Head of caudate nucleus (tissue), 42 donors: Measurements from ENCODE around the gene FIZ1.
A peak's percentile ranks its signal among the peaks of the same experiment; 100 is the strongest.

Source experiments
- DNase-seq, 42 donors: peaks; one replicate each; pipeline versions ENCODE4 v3.0.0 to v3.0.0-alpha.2; 2020 to 2021; ENCODE audit warnings: mixed read lengths in 7 of 42
- intact Hi-C: fragments of 100-400 bp; cut with DNase I; formaldehyde crosslinking; loops from one replicate; pipeline ENCODE4 v1.15.0; 2022

FIZ1 gene

DNA sequence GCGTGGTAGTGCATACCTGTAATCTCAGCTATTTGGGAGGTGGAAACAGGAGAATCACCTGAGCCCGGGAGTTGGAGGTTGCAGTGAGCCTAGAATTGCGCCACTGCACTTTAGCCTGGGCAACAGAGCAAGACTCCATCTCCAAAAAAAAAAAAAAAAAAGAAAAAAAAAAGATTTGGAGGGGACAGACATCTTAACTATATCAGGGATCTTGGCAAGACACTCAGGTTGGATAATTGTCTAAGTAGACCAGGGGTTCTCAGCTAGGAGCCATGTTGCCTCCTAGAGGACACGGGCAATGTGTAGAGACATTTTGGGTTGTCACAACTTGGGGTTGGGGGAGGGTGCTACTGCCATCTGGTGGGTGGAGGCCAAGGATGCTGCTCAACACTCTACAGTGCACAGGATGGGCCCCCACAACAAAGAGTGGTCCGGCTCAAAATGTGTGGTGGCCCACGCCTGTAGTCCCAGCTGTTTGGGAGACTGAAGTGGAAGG lies 39.6 kb upstream of the FIZ1 start:
- intact Hi-C loops, result no loop called here
- peak in 8 of 42 donors; percentile 29 to 64 (median 38) for DNase-seq

DNA sequence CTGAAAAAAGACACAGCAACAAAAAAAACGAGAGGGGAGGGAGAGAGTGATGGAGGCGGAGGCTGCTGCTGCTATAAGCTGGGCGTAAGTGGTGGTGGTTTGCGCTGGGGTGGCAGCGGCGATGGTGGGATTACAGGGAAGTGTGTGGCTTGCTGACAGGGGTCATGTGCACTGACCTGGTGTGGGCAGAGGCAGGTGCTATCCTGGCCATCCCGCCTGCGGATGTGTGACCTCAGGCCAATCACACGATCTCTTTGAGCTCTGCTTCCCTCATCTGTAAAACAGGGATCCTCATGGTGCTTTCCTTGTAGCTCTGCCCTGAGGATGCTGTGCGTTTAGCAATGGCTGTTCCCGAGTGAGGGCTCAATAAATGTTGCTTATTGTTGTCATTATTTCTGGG lies 38.2 kb upstream of the FIZ1 start:
- intact Hi-C loops, result no loop called here
- DNase-seq, result no peak

DNA sequence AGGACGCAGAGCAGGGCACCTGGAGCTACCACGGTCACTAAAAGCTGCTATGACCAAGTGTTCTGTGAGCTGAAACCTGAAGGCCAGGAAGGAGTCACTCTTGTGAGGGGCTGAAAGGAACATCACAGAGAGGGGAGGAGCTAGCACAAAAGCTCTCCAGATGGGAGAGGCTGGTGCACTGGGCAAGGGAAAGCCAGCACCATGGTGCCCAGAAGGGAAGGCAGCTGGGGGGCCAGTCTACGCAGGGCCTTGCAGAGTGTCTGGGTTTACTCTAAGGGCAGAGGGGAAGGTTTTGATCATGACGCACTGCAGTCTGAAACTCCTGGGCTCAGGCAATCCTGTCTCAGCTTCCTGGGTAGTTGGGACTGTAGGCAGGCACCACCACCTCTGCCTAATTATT lies 37.4 kb upstream of the FIZ1 start:
- intact Hi-C loops, result no loop called here
- no peak for DNase-seq

DNA sequence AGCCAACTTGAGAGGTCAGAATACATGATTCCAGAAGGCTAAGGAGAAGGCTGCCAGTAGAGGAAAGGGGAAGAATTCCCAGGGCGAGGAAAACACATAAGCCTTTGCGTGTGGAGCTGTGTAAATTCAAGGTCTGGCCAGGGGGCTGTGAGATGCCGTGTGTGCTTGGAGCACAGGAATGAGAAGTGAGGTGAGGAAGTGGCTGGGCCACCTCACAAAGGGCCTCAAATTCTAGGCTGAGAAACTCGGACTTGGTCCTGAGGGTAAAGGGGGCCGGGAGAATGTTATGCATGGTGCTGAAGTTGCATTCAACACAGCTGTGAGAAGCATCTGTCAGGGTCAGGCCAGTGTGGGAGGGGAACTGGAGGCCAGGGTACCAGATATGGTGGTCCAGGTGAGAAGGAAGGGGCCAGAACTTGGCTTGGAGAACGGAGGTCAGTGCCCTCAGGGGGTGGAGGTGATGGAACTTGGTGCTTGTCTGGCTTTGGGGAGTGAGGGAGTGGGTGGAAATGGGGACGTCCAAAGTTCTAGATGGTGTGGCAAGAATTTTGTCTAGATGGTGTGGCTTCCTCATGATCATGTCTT lies 36.6 kb upstream of the FIZ1 start:
- intact Hi-C loops, result no loop called here
- DNase-seq, result no peak

DNA sequence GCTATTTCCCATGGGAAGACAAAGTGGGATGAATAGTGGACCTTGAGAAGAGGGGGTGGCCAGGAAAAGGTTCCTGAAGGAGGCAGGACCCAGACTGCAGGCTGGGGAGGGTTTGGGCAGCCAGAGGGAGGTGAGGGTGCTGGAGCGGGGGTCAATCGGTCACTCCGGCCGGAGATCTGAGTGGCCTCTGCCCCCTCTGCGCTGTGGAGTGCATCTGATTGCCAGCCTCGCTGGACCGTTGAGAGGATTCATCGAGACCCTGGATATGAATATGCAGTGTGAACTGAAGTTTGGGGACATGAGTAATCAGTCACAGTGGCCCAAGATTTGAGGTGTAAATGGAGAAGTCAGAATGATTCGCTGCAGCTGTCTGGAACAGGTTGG lies 36.0 kb upstream of the FIZ1 start:
- no peak for DNase-seq
- intact Hi-C loops, result no loop called here

DNA sequence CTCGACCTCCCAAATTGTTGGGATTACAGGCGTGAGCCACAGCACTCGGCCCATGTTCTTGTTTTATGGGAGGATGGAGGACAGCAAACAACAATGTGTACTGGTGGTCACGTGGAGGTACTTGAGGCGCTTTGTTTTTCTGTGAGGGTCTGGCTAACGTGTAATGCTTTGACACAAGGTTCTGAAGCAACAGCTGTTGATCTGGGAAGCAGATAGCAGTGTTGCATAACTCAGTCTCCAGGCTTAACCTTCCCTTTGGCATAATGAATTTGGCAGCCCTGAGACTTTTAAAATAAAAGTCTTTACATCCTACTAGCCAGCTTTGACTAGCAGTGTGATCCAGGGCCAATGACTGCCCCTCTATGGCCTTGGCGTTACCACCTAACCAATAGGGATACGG lies 34.5 kb upstream of the FIZ1 start:
- DNase-seq, result no peak
- intact Hi-C loops, result no loop called here

DNA sequence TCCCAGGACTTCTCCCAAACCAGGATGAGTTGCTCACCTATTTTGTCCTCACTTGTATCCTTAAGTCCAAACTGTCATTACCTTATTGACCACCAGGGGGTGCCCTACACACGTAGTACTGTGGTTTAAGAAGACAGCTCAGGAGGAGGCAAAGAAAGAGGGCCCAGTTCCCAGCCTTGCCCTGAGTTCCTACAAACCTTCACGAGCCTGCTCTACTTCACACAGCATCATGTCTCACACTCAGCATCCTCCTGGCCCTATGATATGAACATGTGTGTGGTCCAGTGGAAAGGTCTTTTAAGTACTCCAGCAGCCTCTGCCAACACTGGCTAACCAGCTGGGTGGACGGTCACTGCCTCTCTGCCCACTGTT lies 33.1 kb upstream of the FIZ1 start:
- DNase-seq, result peak in 41 of 42 donors; percentile 49 to 98 (median 86)

DNA sequence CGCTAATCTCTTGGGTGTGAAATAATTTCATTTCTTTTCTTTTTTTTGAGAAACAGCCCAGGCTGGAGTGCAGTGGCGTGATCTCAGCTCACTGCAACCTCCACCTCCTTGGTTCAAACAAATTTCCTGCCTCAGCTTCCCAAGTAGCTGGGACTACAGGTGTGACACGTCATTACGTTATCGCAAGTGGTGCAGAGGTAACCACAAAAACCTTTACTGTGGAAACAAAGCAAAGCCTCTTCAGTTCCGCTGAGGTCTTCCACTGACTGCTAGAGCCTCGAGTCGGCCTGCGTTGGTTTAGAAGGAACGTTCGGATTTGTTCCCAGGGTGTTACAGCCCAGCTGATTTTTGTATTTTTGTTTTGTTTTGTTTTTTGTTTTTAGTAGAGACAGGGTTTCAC lies 27.0 kb upstream of the FIZ1 start:
- DNase-seq, result no peak
- intact Hi-C loops, result no loop called here

More for the DNA sequence above, 33.1 kb upstream of the FIZ1 start:
- intact Hi-C loops, result no loop called here

DNA sequence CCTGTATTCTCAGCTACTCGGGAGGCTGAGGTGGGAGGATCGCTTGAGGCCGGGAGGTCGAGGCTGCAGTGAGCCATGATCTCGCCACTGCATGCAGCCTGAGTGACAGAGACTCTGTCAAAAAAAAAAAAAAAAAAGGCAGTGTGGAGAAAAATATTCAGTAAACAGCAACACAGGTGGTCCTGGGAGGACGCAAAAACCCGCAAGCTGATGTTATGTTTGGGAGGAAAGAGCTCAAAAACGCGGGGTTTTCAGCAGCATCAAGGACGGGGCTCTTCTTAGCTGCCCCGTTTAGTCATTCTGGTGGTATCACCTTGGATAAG lies 25.6 kb upstream of the FIZ1 start:
- no peak for DNase-seq
- intact Hi-C loops, result no loop called here

DNA sequence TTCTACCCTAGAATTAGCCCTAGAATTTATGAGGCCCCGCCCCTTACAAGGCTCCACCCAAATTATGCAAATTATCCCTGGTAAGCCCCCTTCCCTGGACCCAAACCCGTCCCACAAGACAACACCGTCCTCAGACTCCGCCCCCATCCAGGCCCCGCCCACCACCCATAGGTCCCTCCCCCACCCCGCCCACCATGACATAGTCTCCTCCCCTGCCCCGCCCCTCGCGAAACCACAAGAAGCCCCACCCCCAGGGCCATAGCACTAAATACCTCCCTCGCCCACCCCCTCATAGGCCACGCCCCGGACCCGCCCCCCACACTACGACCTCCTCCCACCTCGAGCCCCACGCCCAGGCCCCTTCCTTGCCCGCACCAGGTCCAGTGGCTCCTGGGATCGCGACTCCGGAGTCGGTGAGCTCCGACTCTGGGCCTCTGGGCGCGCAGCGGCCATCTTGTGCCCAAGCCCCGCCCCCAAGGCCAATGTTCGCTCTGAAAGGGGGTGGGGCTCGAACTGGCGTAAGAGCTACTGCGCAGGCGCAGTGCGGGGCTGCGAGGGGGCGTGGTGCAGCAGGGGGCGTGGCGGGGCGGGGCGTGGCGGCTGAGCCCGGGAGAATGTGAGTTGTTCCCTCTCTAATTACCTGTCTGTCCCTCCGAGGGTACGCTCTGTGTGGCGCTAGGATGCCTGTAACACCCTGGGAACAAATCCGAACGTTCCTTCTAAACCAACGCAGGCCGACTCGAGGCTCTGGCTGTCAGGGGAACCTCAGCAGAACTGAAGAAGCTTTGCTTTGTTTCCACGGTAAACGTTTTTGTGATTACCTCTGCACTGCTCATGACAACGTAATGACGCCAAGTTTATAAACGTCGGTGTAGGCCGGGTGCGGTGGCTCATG lies 25.0 kb upstream of the FIZ1 start, which contains the start of gene ZNF784:
Gene ZNF784 (minus strand): TSS at position 458 of the 895 bp plus-strand sequence. CDS start 5 bp downstream, at position 453.
- peak; percentile 77 to 96 (median 92) for DNase-seq

DNA sequence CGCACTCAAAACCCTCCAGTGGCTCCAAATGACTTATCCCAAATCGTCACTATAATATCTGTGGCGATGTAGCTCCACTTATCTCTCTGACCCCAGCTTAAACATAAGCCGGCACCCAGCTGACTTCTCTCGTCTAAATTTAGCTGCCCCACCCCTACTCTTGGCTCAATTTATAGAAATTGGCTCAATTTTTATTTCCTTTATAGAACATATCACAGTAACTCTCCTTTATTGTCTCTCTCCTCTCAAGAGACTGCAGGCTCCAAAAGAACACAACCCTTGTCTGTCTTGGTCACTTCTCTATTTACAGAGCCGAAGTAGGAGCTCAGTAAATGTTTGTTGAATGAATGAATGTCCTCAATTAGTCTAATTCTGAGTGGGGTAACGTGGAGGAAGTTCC lies 24.2 kb upstream of the FIZ1 start:
- no peak for DNase-seq
- intact Hi-C loops, result no loop called here

More for the DNA sequence above, 25.0 kb upstream of the FIZ1 start, which contains the start of gene ZNF784:
- intact Hi-C loops, result no loop called here

DNA sequence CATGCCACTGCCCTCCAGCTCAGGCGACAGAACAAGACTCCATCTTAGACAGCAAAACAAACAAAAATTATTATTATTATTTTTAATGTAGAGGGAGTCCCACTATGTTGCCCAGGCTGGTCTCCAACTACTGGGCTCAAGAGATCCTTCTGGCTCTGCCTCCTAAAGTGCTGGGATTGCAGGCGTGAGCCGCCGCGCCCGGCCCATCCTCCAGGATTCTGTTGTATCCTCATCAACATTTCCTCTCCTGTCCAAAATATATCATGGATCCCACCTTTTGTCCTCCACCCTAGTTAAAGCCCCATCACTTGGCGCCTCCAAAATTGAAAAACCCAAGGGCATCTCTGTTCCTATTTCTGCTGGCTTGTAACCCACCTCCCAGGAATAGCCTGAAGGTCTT lies 23.8 kb upstream of the FIZ1 start:
- intact Hi-C loops, result no loop called here
- DNase-seq, result no peak

DNA sequence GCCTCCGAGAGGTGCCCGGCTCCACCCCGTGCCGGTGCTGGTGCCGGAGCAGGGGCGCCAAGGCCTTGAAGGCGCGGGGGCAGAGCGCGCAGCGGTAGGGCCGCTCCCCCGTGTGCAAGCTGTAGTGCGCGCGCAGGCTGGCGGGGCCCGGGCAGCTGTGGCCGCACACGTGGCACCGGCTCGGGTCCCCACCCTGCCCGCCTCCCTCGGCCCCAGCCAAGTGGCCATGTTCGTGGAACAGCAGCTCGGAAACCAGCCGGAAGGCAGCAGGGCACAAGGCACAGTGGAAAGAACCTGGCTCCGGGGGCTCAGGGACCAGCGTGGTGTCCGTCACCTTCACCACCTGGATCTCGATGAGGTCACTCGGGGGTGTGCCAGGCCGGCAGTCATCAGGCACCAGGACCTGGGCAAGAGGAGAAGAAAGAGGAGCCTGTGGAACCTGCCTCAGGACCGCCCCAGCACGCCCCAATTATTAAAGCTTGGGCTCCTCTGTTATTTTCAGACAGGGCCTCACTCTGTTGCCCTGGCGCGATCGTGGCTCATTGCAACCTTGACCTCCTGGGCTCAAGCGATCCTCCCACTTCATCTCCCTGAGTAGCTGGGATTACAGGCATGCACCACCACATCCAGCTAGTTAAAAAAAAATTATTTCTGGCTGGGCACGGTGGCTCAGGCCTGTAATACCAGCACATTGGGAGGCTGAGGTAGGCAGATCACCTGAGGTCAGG lies 23.1 kb upstream of the FIZ1 start:
- no peak for DNase-seq
- intact Hi-C loops, result no loop called here

DNA sequence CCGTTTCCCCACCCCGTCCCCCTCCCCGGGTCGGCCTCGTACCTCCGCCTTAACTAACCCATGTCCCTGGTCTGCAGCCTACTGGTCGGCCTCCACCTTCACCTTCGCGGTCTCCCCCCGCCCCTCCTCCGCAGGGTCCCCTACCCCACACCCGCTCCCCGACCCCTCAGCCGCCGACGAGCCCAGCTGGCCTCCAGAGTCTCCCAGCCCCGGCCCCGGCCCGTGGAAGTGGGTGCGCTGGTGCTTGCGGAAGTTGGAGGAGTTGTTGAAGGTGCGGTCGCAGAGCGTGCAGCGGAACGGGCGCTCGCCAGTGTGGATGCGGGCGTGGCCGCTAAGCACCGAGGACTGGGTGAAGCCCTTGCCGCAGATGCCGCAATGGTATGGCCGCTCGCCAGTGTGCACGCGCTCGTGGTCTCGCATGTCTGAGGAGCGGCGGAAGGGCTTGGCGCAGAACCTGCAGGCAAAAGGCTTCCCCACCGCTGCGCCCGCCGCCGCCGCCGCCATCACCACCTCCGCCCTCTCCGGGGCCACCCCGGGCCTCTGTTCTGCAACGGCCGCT lies 22.4 kb upstream of the FIZ1 start:
- intact Hi-C loops, result no loop called here

DNA sequence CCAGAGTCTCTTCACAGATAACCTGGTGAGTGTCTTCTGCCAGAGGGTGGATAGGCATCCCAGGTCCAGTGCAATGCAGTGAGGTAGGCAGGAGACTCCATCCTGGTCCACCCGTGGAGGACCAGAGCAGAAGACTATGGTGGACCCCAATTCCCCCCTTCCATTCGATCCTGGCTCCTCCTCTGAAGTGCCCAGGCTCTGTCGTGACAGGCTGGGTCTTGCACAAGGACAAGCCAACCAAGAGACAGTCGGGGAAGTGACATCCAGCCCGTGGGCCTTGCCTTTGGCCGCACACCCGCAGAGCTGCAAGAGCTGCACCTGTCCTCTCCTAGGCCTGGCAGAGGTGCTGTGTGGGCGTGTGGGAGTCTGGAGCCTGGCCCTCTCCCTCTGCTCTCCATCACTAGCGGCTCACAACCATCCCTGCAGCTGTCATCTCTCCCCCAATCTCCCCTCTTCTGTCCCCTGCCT lies 21.9 kb upstream of the FIZ1 start:
- DNase-seq, result no peak
- intact Hi-C loops, result no loop called here

More for the DNA sequence above, 22.4 kb upstream of the FIZ1 start:
- DNase-seq, result no peak

DNA sequence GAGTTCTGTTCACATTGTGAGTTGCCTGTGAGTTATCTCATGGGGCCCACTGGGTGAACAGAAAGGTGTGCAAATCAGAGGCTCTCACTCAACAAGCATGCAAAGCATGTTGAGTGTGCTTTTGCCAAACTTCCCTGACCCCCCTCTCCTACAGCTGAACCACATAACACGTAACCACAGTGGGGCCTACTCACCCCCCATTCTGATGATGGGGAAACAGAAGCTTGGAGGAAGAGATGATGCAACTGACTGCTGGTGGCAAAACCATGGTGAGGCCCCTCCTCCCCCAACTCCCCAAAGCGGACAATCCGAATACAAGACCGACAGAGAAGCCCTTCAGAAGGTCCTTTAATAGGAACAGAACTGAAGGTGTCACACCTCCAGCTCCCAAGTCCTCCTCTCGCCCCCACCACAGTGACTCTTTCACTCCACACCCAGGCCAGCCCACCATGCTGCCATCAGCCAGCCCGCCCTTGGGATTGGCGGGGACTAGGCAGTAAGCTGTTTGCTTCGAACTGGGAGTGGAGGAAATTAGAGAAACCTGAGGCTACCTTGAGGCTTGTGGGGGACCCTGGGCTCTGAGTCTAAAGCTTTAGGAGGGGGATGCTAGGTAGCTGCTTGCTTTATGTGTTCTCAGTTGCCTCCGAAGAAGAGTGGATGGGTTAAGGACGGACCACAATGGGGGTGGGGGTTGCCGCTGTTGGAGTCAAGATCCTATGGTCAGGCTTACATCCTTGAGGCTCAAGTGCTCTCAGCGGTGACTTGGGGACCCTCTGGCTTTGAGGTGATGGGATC lies 21.3 kb upstream of the FIZ1 start:
- intact Hi-C loops, result no loop called here
- peak in 1 of 42 donors; percentile 44 for DNase-seq

DNA sequence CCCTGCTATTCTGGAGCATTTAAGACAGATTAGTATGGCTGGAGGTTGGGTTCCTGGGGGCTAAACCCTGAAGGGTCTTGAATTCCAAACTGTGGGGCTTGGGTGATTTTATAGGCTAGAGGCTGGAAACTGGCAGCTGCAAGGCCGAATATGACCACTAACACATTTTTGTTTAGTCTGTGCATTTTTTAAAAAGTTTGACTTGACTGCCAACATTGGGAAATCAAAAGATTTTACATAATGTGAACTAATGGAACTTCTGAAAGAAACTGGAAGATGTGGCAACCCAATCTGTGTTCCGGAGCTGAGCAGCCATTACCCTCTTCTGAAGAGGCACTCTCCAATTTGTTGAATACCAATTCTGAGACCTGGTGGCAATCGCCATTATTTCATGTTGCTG lies 20.0 kb upstream of the FIZ1 start:
- no peak for DNase-seq
- intact Hi-C loops, result no loop called here

DNA sequence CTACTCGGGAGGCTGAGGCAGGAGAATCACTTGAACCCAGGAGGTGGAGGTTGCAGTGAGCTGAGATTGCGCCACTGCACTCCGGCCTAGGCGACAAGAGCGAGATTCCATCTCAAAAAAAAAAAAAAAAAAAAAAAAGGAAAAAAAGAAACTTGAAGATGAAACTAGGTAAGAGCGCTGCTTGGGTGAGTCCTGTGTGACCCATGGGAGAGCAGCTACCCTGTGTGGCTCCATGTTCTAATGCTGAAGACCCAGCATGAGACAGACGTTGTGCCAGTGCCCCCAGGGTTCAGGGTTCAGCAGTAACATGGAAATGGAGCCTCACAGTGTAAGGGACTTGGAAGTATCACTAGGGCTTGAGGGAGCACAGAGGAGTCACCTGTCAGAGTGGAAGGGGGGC lies 19.1 kb upstream of the FIZ1 start:
- intact Hi-C loops, result no loop called here
- DNase-seq, result no peak

DNA sequence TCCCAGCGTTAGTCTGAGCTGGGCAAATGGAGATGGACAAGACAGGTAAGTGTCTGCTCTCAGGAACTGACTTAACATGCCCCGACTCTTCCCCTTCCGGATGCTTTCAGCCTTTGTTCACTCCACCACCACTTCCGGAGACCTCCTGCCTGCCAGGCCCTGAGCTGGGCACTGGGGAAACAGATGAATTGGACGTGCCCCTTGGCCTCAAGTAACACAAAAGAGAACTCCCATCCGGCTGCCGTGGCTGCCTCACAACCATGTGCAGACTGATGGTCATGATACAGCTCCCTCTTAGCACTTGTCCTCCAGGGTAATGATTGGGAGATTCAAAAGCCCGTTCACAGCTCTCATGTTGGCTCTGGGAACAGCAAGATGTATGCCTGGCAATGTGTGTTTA lies 18.1 kb upstream of the FIZ1 start:
- intact Hi-C loops, result no loop called here

More for the DNA sequence above, 18.1 kb upstream of the FIZ1 start:
- no peak for DNase-seq
